ENCODE data around the gene PSMA2. TPM values are rescaled to one million over a fixed set of nuclear protein-coding genes. Genes with fewer than 3 reads are reported as not detected.

The PSMA2 gene
- total RNA-seq, 1 experiment from 2014 or later, result 190 TPM

DNA sequence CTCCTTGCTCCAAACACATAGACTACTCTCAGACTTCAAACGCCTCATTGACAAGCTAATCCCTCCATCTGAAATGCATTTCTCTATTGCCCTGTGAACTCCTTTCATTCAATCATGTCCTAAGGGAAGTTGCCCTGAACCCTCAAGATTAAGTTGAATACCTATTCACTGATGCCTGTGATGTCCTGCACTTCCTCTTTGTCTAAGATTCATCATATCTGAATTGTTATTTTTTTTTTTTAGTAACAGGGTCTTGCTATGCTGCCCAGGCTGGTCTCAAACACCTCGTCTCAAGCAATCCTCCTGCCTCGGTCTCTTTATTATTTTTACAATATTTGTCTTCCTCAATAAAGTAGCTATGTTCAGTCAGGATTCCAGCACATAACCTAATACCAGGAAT is 3.2 kb downstream of the PSMA2 start:
- no peak for DNase-seq
- Histone ChIP-seq H3K27me3 (ENCODE audit: control insufficient read depth, insufficient read depth, low read length) (no peaks in the 10 kb centered on the region), H3K36me3 (replicated peaks; ENCODE audit: control insufficient read depth, insufficient read depth, low read length) (peaks cover 23% of the 10 kb centered on the region), H3K4me3 (ENCODE audit: insufficient read depth, low read depth, low read length) (no peak overlapping the region)

DNA sequence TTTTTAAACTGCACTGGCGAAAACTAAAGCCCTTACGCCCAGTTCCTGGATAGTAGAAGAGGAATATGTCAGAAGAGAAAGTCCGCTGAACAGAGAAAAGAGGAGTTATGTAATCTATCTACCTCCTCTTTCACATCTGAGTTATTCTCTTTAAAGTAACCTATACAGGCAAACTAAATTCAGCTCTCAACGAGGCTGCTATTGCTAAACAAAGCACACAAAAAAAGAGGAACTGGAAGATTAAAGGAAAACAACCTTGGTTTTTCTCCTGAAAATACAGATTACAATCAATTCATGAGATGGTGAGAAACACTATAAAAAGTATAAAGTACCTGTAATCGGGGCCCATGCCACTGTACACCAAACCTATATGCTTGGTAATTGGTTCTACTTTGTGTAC is 5.8 kb downstream of the PSMA2 start:
- Histone ChIP-seq H3K27me3 (ENCODE audit: control insufficient read depth, insufficient read depth, low read length) (no peaks in the 10 kb centered on the region), H3K36me3 (replicated peaks; ENCODE audit: control insufficient read depth, insufficient read depth, low read length) (peaks cover 33% of the 10 kb centered on the region), H3K4me3 (ENCODE audit: insufficient read depth, low read depth, low read length) (no peak overlapping the region)
- no peak for DNase-seq

DNA sequence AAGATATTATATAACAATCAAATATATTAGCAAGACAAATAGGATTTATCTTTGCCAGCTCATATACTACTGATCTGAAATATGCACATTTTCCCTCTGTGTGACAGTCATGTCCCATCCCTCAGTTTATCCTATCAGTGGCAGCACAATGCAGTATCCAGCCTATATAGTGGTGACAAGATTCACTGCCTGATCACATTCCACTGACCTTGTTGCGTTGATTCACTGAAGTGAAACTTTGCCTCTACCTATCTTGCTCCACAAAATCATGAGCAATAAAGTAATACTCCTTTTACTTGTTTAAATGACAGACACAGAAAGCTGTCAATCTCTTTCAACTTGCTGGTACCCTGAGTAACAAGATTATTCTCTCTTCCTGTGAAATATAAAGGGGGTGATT is 6.3 kb downstream of the PSMA2 start:
- Histone ChIP-seq H3K27me3 (ENCODE audit: control insufficient read depth, insufficient read depth, low read length) (no peaks in the 10 kb centered on the region), H3K36me3 (replicated peaks; ENCODE audit: control insufficient read depth, insufficient read depth, low read length) (peaks cover 38% of the 10 kb centered on the region), H3K4me3 (ENCODE audit: insufficient read depth, low read depth, low read length) (no peak overlapping the region)
- no peak for DNase-seq

DNA sequence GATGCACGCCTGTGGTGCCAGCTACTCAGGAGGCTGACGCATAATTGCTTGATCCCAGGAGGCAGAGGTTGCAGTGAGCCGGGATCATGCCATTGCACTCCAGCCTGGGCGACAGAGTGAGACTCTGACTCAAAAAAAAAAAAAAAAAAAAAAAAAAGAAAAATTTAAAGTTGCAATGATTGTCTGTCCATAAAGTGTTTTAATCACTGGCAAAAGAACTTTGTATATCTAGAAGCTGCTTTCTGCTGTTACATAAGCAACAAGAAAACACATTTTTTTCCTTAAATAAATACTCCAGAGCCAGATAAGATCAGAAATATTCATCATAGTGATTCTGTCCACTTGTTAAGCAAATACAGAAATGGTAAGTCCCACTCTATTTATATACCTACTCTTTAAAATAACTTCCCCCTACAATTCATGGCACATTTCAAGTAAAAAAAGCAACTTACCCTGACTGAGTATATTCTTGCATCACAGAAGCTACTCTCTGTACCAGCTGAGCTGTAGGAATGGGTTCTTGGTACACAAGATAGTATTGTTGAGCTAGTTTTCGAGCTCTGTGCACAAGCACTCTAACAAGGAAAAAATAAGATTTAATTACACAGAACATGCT is 7.6 kb downstream of the PSMA2 start:
- H3K4me3 ChIP-seq (ENCODE audit: insufficient read depth, low read depth, low read length), result no peak overlapping the region
- peaks cover 48% of the 10 kb centered on the region for H3K36me3 ChIP-seq (replicated peaks; ENCODE audit: control insufficient read depth, insufficient read depth, low read length)
- H3K27me3 ChIP-seq (ENCODE audit: control insufficient read depth, insufficient read depth, low read length), result no peaks in the 10 kb centered on the region
- no peak for DNase-seq

DNA sequence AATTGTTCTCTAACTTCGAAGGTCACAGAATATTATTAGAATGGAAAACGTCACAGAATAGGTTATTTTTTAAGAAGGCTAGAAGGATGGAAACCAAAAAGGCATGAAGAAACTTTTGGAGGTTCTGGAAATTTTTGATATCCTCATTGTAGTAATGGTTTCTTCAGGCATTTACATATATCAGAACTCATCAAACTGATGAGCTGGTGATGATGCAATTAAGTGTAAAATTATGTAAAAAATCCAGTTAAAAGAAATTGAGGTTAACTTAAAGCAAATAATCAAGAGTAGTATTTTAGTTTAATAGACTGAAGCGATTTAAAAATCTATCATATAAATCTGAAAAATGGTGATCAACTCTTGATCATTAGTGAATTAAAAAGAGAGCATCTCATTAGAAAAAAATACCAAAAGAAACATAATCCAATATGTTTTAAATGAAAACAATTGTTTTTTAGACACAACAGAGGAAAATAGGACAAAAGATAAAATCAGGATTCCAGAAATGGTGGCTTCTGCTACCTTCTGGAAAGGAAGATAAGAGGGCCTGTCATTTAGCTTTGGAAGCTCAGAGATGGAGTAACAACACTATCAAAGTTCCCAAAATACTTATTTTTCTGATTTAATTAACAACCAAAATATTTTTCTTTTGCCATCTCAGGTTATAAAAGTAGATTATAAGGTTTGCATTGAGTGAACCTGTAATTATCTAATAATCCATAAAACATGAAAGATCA is 9.8 kb downstream of the PSMA2 start:
- Histone ChIP-seq H3K27me3 (ENCODE audit: control insufficient read depth, insufficient read depth, low read length) (no peaks in the 10 kb centered on the region), H3K4me3 (ENCODE audit: insufficient read depth, low read depth, low read length) (no peak overlapping the region), H3K36me3 (replicated peaks; ENCODE audit: control insufficient read depth, insufficient read depth, low read length) (peaks cover 51% of the 10 kb centered on the region)
- no peak for DNase-seq

DNA sequence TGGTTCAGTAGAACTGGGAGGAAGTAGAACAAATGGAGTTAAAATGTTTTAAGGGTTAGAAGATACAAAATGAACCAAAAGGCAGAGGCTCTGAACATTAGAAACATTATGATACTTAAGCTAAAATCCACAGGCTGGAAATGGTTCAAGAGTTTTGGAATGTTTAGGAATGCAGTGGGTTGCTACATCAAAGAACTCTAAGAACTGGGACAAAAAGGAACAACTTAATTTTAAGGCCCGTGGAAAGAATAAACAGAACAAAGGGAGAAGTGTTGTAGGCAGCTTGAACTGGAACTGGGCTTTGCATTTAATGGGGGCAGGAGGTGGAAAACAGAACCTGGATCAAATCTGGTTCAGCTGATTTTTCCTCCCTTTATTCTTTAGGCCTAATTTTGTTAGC is 16.6 kb downstream of the PSMA2 start:
- Histone ChIP-seq H3K36me3 (replicated peaks; ENCODE audit: control insufficient read depth, insufficient read depth, low read length) (peaks cover 22% of the 10 kb centered on the region), H3K4me3 (ENCODE audit: insufficient read depth, low read depth, low read length) (no peak overlapping the region), H3K27me3 (ENCODE audit: control insufficient read depth, insufficient read depth, low read length) (no peaks in the 10 kb centered on the region)
- DNase-seq, result no peak

DNA sequence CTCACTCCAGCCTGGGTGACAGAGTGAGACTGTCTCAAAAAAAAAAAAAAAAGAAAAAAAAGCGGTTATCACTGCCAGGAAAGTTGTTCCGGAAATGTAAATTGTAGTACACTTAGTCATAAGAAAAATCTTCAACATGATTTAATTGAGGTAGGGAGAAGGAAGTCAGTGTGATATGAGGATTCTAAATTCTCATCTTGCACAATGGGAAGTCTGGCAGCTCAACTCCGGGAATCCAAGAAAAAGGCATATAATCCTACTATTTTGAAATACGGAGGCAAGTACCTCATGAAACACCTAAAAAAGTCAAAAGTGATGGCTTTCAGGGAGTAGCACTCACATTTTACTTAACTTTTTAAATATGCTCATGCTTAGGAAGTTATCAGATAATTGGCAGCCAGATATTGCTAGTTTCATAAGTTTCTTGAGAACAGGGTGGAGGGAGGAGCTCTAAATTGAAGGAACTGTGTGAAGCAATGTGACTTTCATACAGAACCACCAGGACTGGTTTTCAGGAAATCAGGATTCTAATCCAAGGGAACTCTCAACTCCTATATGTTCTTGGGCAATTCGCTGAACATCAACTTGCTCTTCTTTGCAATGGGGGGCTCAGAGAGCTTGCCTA is 17.4 kb downstream of the PSMA2 start:
- H3K36me3 ChIP-seq (replicated peaks; ENCODE audit: control insufficient read depth, insufficient read depth, low read length), result peaks cover 15% of the 10 kb centered on the region
- DNase-seq, result no peak
- H3K4me3 ChIP-seq (ENCODE audit: insufficient read depth, low read depth, low read length), result no peak overlapping the region
- H3K27me3 ChIP-seq (ENCODE audit: control insufficient read depth, insufficient read depth, low read length), result no peaks in the 10 kb centered on the region

DNA sequence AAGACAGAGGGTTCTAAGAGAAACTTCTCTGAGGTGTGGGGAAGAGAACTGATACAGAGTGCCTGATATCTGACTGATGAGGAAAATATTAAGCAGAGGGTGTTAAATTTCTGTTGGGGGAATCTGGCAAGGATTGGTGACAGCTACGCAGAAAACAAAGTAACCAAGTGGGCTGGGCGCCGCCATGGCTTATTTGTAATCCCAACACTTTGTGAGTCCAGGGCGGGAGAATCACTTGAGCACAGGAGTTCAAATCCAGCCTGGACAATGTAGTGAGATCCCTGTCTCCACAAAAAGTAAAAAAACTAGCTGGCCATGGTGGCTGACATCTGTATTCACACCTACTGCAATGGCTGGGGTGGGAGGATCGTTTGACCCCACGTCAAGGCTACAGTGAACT is 18.0 kb downstream of the PSMA2 start:
- no peak overlapping the region for H3K4me3 ChIP-seq (ENCODE audit: insufficient read depth, low read depth, low read length)
- H3K36me3 ChIP-seq (replicated peaks; ENCODE audit: control insufficient read depth, insufficient read depth, low read length), result peaks cover 13% of the 10 kb centered on the region
- no peak for DNase-seq
- no peaks in the 10 kb centered on the region for H3K27me3 ChIP-seq (ENCODE audit: control insufficient read depth, insufficient read depth, low read length)

DNA sequence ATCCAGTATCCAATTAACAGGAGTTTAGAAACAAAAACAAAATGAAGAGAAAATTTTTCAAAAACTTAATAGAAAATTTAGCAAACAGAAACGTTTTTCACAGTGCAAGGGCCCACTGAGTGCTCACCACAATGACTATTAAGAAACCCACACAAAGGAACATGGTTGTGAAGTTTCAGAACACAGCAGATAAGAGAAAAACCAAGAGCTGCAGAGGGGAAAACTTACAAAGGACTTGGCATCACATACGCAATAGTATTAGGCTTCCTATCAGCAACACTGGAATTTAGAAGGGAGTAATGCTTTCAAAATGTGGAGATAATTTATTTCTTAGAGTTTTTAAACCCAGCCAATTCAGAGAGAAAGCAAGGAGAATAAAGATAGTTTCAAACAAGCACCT is 18.4 kb downstream of the PSMA2 start:
- no peak for DNase-seq
- no peak overlapping the region for H3K4me3 ChIP-seq (ENCODE audit: insufficient read depth, low read depth, low read length)
- H3K27me3 ChIP-seq (ENCODE audit: control insufficient read depth, insufficient read depth, low read length), result no peaks in the 10 kb centered on the region
- peaks cover 12% of the 10 kb centered on the region for H3K36me3 ChIP-seq (replicated peaks; ENCODE audit: control insufficient read depth, insufficient read depth, low read length)

DNA sequence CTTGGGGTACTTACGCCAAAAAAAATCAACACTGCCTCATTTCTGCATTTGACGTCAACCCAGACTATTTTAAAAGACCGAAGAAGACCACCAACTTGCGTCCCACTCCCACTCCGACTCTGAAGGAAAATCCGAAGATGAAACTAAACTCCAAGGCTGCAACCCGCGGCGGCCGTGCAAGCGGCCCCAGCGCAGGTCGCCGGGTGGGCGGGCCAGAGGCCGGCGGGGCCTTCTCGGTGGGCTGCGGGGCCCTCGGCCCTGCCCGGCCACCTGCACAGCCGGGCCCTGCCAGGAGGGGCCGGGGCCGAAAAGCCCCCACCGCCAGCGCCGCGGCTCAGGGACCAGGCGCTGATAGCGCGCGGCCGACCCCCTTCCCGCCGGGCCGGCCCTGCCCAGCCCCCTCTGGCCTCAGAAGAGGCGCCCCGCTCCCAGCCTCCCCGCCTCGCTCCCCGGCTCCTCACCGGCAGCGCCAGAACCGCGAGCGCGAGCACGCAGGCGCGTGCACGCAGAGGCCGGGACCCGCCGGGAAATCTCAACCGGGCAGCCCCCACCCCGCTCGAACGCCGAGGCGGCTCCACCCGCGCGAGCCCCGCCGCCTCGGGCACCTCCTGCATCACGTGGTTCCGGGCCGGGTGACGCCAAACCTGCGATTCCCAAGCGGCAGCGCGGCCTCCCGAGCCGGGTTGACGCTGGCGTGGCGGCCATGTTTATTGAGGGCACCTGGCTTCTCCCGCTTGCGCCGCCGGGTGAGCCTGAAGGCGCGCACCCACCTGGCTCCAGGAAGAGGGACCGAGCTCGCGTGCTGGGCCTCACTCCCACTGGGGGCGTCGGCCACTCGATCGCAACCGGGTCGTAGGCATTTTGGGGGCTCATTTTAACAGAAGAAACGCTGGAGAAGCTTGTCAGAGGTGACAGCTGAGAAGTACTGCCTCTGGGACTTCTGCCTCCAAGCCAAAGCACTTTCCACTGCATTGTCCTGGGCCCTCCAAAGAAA is 20.2 kb downstream of the PSMA2 start, which contains the start of gene C7orf25:
Gene C7orf25 (minus strand): TSS at position 617 of the 994 bp plus-strand sequence. CDS start 1,170 bp downstream, outside the sequence.
- Histone ChIP-seq H3K36me3 (replicated peaks; ENCODE audit: control insufficient read depth, insufficient read depth, low read length) (peaks cover 5% of the 10 kb centered on the region), H3K4me3 (ENCODE audit: insufficient read depth, low read depth, low read length) (peak within 1 kb of the TSS; percentile 57)
- peak; percentile 97 for DNase-seq

DNA sequence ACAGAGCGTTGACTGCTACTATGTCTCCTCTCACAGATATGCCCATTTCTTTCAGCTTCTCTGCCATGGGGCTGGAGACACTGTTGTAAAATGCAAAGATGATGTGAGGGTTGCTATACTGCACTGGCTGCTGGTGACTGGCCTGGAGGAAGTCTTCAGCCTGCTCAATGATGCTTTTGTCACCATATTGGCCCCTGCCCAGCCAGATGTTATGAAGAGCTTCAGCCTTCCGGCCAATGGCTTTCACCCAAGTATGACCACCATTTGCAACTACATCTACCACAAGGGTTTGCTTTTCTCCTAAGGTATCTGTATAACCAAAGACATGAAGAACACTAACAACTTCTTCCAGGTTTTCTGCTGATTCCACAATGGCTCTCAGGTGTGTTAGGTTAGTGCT is 21.7 kb downstream of the PSMA2 start:
- no peak overlapping the region for H3K4me3 ChIP-seq (ENCODE audit: insufficient read depth, low read depth, low read length)
- no peaks in the 10 kb centered on the region; the same call in 1 of the 2 replicates for H3K36me3 ChIP-seq (replicated peaks; ENCODE audit: control insufficient read depth, insufficient read depth, low read length)
- H3K27me3 ChIP-seq (ENCODE audit: control insufficient read depth, insufficient read depth, low read length), result no peaks in the 10 kb centered on the region
- no peak for DNase-seq

More for the DNA sequence above, 20.2 kb downstream of the PSMA2 start, which contains the start of gene C7orf25:
- H3K27me3 ChIP-seq (ENCODE audit: control insufficient read depth, insufficient read depth, low read length), result no peaks in the 10 kb centered on the region

DNA sequence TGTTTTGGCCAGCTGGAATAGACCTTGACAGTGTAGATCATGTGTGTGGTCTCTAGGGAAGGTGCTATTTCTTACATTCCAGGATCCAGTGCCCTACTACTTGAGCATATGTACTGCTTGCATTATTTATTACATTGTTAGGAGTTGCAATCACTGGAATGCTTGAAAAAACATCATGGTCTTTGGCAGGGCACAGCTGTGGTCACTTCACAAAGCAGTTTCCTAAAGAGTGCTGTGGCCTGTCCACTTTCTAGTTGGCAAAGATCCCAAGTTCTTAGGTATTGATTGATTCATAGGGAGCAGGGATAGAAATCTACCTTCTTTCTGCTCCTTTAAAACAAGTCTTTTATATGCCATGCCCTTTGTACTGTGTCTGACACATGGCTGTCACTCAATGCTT is 24.7 kb downstream of the PSMA2 start:
- H3K27me3 ChIP-seq (ENCODE audit: control insufficient read depth, insufficient read depth, low read length), result no peaks in the 10 kb centered on the region
- no peak for DNase-seq
- H3K4me3 ChIP-seq (ENCODE audit: insufficient read depth, low read depth, low read length), result no peak overlapping the region
- H3K36me3 ChIP-seq (replicated peaks; ENCODE audit: control insufficient read depth, insufficient read depth, low read length), result no peaks in the 10 kb centered on the region; the same call in 1 of the 2 replicates

DNA sequence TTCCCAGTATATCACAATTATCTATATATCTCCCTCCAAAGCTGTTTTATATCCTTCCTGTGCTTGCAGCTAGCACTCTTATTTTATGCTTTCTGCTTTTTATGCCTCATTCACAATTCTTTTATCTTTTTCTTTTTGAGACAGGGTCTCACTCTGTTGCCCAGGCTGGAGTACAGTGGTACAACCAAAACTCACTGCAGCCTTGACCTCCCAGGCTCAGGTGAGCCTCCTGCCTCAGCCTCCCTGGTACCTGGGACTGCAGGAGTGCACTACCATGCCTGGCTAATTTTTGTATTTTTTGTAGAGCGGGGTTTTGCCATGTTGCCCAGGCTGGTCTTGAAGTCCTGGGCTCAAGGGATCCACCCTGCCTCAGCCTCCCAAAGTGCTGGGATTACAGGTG is 25.8 kb downstream of the PSMA2 start:
- Histone ChIP-seq H3K36me3 (replicated peaks; ENCODE audit: control insufficient read depth, insufficient read depth, low read length) (no peaks in the 10 kb centered on the region; the same call in 1 of the 2 replicates), H3K27me3 (ENCODE audit: control insufficient read depth, insufficient read depth, low read length) (no peaks in the 10 kb centered on the region), H3K4me3 (ENCODE audit: insufficient read depth, low read depth, low read length) (no peak overlapping the region)
- no peak for DNase-seq

DNA sequence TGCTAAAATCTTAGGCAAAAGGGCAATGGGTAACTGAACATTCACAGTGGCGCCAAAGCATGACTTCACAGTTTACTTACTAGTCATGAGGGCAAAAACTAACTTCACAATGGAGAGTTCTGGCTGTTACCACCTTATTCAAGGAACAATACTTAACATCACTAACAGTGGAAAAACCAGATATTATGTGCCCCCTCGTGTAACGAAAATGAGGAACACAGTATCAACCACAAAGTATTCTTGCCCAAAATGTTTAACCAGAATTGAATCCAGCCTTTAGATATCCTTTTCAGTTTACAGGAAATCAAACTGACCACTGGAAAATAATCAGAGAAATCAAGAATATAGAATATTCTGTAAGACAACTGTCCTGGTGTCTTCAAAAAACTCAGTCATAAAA is 29.6 kb downstream of the PSMA2 start:
- Histone ChIP-seq H3K4me3 (ENCODE audit: insufficient read depth, low read depth, low read length) (no peak overlapping the region), H3K36me3 (replicated peaks; ENCODE audit: control insufficient read depth, insufficient read depth, low read length) (no peaks in the 10 kb centered on the region), H3K27me3 (ENCODE audit: control insufficient read depth, insufficient read depth, low read length) (no peaks in the 10 kb centered on the region)
- no peak for DNase-seq
